Urinary bladder (tissue), 4 donors: ENCODE measurements around the gene SCUBE3. TPM values are rescaled to one million over a fixed set of nuclear protein-coding genes. Genes with fewer than 3 reads are reported as not detected.

Experiments
- DNase-seq: peaks from one replicate; pipeline ENCODE4 v3.0.0-alpha.2; 2015; ENCODE audit errors: extremely low spot score
- H3K27ac ChIP-seq: one replicate; pipeline ENCODE4 v1.5.1; 2013; ENCODE audit warnings: low read depth, mild to moderate bottlenecking, moderate library complexity
- H3K36me3 ChIP-seq: one replicate; pipeline ENCODE4 v1.6.1; 2013; ENCODE audit warnings: mild to moderate bottlenecking, moderate library complexity; ENCODE audit not compliant: insufficient read depth
- H3K4me1 ChIP-seq: one replicate; pipeline ENCODE4 v1.6.1; 2013; ENCODE audit warnings: mild to moderate bottlenecking, moderate library complexity; ENCODE audit not compliant: insufficient read depth
- H3K4me3 ChIP-seq: one replicate; pipeline ENCODE4 v1.5.1; 2013; ENCODE audit warnings: low read depth, low read length
- WGBS: extraction: QIAGEN DNeasy Blood & Tissue Kit; methylation state at CpG from one replicate; pipeline ENCODE4 v1.1.7; 2013; 5-methylcytosine and 5-hydroxymethylcytosine counted together
- polyA plus RNA-seq: library from polyadenylated mRNA; stranded (reverse); fragments of 200-250 nt; gene quantifications from one replicate; pipeline ENCODE4 v1.2.3, GENCODE V29; 2013
- total RNA-seq: library from RNA; depleted of rRNA; stranded (reverse); fragments of >200 nt; gene quantifications from one replicate; pipeline ENCODE4 v1.2.3, GENCODE V29; 2014
- donor health status: healthy with polysubstance abuse.
- donor health status: healthy.

The SCUBE3 gene
- total and polyA plus RNA-seq, 2 donors: 3.9 to 8.4 TPM

DNA sequence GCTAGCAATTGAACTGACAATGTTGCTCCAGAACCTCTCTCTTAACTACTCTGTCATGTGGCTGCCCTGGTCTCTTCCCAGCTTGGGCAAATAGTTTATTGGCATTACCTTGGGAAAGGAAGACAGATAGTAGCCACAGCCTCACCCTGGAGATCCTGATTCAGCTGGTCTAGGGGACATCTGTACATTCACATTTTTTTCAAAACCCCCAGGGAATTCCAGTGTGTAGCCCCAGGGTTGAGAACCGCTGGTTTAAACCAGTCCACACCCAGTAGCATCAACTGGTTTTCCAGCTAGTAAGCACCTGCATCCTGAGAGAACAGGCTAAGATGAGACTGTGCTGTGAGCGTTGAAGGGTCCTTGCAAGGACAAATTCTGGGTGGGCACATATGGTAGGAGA is 9.6 kb downstream of the SCUBE3 start:
- DNase-seq: no peak
- WGBS: 88% methylated on average over 2 of the region's 2 CpGs
- Histone ChIP-seq H3K4me3 (no peak overlapping the region), H3K27ac (no peak overlapping the region), H3K4me1 (no peaks in the 10 kb centered on the region), H3K36me3 (no peaks in the 10 kb centered on the region)

GRCh38 chr6:35224720-35225119 is 11.0 kb downstream of the SCUBE3 start:
- DNase-seq: no peak
- Histone ChIP-seq H3K27ac (no peak overlapping the region), H3K4me3 (no peak overlapping the region), H3K36me3 (no peaks in the 10 kb centered on the region), H3K4me1 (no peaks in the 10 kb centered on the region)
- WGBS: 84% methylated on average over 4 of the region's 4 CpGs

GRCh38 chr6:35228481-35228880 is 14.7 kb downstream of the SCUBE3 start:
- H3K4me1 ChIP-seq: no peaks in the 10 kb centered on the region
- WGBS: 90% methylated on average over 6 of the region's 6 CpGs

DNA sequence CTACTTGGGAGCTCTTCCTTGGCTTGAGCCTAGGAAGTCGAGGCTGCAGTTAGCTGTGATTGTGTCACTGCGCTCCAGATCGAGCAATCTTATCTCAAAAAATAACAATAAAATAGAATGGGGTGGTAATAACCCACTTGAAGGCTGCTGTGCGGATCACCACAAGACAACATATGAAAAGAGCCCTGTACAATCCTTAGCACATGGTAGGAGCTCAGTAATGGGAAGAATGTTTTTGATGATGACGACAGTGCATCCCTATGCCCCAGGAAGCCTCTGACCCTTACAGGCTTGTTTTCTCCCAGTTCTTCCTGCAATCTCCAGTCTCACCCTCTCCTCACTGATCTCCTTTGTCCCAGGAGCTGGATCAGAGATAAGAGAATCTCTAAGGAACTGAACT is 15.5 kb downstream of the SCUBE3 start:
- DNase-seq: no peak
- H3K4me3 ChIP-seq: no peak overlapping the region
- H3K36me3 ChIP-seq: no peaks in the 10 kb centered on the region
- no peaks in the 10 kb centered on the region for H3K4me1 ChIP-seq
- 92% methylated on average over 5 of the region's 5 CpGs for WGBS
- H3K27ac ChIP-seq: no peak overlapping the region

More at GRCh38 chr6:35228481-35228880, 14.7 kb downstream of the SCUBE3 start:
- H3K4me3 ChIP-seq: no peak overlapping the region
- no peak for DNase-seq
- H3K27ac ChIP-seq: no peak overlapping the region
- no peaks in the 10 kb centered on the region for H3K36me3 ChIP-seq

- no peak overlapping the region for H3K4me3 ChIP-seq
- 92% methylated on average over 1 of the region's 1 CpG for whole genome bisulfite sequencing
- H3K27ac ChIP-seq: no peak overlapping the region
- H3K36me3 ChIP-seq: no peaks in the 10 kb centered on the region
- DNase-seq: no peak
- H3K4me1 ChIP-seq: no peaks in the 10 kb centered on the region
Measured at GRCh38 chr6:35230498-35230897, 16.7 kb downstream of the SCUBE3 start.

DNA sequence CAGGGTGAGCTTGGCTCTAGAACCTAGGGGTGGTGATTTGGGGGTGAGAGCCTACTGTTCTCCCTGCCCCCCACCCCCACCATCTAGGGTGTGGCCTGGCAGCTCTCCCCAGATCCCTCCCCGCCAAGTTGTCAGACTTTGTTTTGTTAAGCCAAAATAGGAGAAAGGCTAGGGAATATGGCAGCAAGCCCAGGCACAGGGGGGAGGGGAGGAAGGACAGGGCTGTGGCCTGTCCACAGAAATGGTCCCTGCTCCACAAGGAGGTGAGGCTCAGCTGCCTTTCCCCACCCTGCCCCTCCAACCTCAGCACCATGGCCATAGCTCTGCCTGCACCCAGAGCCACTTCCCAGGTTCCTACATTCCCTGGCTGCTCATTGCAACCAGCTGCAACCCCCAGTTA is 17.2 kb downstream of the SCUBE3 start:
- whole genome bisulfite sequencing: 52% methylated on average over 1 of the region's 1 CpG
- H3K4me1 ChIP-seq: no peaks in the 10 kb centered on the region
- no peak overlapping the region for H3K4me3 ChIP-seq
- DNase-seq: no peak
- no peak overlapping the region for H3K27ac ChIP-seq
- H3K36me3 ChIP-seq: no peaks in the 10 kb centered on the region

GRCh38 chr6:35231563-35231962 is 17.8 kb downstream of the SCUBE3 start:
- DNase-seq: no peak
- Histone ChIP-seq H3K4me1 (no peaks in the 10 kb centered on the region), H3K36me3 (no peaks in the 10 kb centered on the region), H3K27ac (no peak overlapping the region), H3K4me3 (no peak overlapping the region)
- WGBS: 98% methylated on average over 7 of the region's 7 CpGs

- no peak overlapping the region for H3K27ac ChIP-seq
- WGBS: 83% methylated on average over 4 of the region's 4 CpGs
- no peaks in the 10 kb centered on the region for H3K4me1 ChIP-seq
- no peak for DNase-seq
- no peak overlapping the region for H3K4me3 ChIP-seq
- H3K36me3 ChIP-seq: no peaks in the 10 kb centered on the region
Measured at GRCh38 chr6:35234901-35235300, 21.1 kb downstream of the SCUBE3 start.

GRCh38 chr6:35236223-35236622 is 22.5 kb downstream of the SCUBE3 start:
- Histone ChIP-seq H3K27ac (no peak overlapping the region), H3K4me3 (no peak overlapping the region), H3K4me1 (no peaks in the 10 kb centered on the region), H3K36me3 (no peaks in the 10 kb centered on the region)
- 98% methylated on average over 5 of the region's 5 CpGs for WGBS
- DNase-seq: no peak

DNA sequence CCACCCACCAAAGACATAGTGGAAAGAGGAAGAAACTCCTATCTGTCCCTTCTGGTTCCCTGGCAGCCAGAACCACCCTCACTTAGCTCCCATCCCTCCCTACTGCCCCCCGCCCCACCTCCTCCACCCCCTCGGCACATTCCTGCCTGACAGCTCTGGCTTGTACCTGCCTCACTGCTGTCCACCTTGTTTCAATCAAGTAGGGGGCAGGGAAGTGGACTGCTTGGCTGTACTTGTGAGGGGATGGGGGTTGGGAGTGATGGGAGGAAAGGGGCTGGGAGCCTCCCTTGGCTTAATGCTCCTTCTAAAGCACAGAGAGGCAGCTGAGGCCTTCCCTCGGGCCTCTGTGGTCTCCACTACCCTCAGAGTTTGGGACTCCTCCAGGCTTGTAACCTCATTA is 23.7 kb downstream of the SCUBE3 start:
- Histone ChIP-seq H3K36me3 (no peaks in the 10 kb centered on the region), H3K4me3 (no peak overlapping the region), H3K4me1 (no peaks in the 10 kb centered on the region), H3K27ac (no peak overlapping the region)
- DNase-seq: no peak
- WGBS: 72% methylated on average over 3 of the region's 3 CpGs

- no peaks in the 10 kb centered on the region for H3K36me3 ChIP-seq
- H3K27ac ChIP-seq: no peak overlapping the region
- WGBS: 39% methylated on average over 3 of the region's 3 CpGs
- no peak for DNase-seq
- H3K4me3 ChIP-seq: no peak overlapping the region
- H3K4me1 ChIP-seq: no peaks in the 10 kb centered on the region
Measured at GRCh38 chr6:35238843-35239289, 25.1 kb downstream of the SCUBE3 start.

DNA sequence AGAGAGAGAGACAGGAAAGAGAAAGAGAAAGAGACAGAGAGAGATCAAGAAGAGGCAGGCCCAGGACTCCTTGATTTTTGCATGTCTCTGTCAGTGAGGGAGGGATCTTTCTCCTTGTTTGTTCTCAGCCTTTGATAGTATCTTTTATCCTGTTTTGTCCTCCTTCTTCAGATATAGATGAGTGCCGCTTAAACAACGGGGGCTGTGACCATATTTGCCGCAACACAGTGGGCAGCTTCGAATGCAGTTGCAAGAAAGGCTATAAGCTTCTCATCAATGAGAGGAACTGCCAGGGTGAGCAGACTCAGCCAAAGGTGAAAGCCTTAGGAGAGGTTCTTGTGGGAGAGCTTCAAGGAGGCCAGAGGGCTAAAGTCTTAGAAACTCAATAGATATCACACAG is 25.8 kb downstream of the SCUBE3 start:
- no peak overlapping the region for H3K27ac ChIP-seq
- no peak overlapping the region for H3K4me3 ChIP-seq
- 77% methylated on average over 4 of the region's 4 CpGs for WGBS
- no peaks in the 10 kb centered on the region for H3K4me1 ChIP-seq
- no peaks in the 10 kb centered on the region for H3K36me3 ChIP-seq
- DNase-seq: no peak

DNA sequence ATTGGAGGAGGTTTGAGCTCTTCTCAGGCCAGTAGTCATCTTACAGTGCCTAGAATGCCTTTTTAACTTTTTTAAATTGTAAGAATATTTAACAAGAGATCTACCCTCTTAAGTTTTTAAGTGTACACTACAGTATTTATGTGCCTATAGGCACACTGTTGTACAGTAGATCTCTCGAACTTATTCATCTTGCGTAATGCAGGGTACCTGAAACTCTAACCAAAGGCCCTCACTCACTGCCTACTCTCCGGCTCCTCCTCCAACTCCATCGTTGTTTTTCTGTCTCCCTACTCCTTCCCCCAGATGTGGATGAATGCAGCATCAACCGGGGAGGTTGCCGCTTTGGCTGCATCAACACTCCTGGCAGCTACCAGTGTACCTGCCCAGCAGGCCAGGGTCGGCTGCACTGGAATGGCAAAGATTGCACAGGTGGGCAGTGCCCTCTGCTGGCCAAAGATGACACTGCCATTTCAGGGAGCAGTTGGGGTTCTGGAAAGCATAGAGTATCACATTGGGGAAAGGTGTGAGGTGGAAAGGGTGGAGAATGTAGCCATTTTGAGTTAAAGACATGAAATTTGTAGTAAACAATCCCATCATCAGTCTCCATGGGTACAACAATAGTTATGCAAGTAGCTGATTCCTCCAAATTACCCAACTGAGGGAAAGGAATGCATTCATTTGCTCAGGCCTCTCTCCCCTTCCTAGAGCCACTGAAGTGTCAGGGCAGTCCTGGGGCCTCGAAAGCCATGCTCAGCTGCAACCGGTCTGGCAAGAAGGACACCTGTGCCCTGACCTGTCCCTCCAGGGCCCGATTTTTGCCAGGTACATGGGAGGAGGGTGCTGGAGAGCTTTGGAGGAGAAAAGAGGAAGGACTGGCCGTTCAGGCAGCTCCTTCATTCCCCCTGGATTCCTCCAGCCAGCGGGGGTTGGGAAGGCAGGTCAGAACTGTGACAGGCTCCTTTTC is 27.4 kb downstream of the SCUBE3 start:
- H3K36me3 ChIP-seq: no peaks in the 10 kb centered on the region
- DNase-seq: no peak
- no peak overlapping the region for H3K27ac ChIP-seq
- H3K4me1 ChIP-seq: no peaks in the 10 kb centered on the region
- 40% methylated on average over 12 of the region's 12 CpGs for WGBS
- H3K4me3 ChIP-seq: no peak overlapping the region

DNA sequence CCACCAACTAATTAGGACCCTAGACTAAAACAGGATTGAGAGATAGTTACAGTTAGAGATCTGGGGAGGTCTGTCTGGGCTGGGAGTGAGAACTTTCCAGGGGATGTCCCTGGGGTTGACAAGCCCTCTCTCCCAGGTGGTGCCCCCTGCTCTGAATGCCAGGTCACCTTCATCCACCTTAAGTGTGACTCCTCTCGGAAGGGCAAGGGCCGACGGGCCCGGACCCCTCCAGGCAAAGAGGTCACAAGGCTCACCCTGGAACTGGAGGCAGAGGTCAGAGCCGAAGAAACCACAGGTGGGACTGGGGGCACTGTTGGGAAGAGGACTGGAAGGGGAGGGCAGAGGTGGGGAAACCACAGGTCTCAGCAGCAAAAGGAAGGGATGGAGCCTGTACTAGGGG is 28.7 kb downstream of the SCUBE3 start:
- no peaks in the 10 kb centered on the region for H3K4me1 ChIP-seq
- no peaks in the 10 kb centered on the region for H3K36me3 ChIP-seq
- H3K27ac ChIP-seq: no peak overlapping the region
- WGBS: 90% methylated on average over 5 of the region's 5 CpGs
- H3K4me3 ChIP-seq: no peak overlapping the region
- DNase-seq: no peak
